Hematopoietic multipotent progenitor cell treated with erythropoietin and hydrocortisone succinate and interleukin-3 and kit ligand, for 6 days (in vitro differentiated cells): ENCODE results near the gene ARHGAP32.
"Not testable (repeated sequence)": the region's sequence is repeated elsewhere in the genome, so short reads cannot be mapped to it uniquely, and the experiment has no call there.

Experiments
- DNase-seq: peaks from one replicate; pipeline ENCODE4 v3.0.0-alpha.2; 2015

Gene ARHGAP32

DNA sequence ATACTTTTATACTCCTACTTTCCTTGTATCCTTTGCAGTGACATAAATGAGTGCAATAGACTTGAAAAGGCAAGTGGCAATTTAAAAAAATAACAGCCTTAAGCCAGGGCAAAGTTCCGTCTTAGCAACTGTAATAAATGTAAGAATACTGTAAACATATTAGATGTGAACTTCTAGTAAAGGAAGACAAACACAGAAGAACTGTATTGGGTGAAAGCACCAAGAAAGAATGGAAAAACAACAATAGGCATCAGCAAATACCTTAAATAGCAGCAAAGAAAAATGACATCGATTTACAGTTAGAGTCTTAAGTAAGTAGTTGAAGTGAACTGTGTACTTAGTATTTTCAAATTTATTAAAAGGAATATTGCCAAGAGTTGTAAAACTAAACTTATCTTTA is 174.0 kb downstream of the ARHGAP32 start:
- no peak for DNase-seq

- no peak for DNase-seq
Observed at GRCh38 chr11:129013737-129014475, 178.2 kb downstream of the ARHGAP32 start.

- DNase-seq = no peak
Observed at GRCh38 chr11:129012880-129013279, 179.2 kb downstream of the ARHGAP32 start.

DNA sequence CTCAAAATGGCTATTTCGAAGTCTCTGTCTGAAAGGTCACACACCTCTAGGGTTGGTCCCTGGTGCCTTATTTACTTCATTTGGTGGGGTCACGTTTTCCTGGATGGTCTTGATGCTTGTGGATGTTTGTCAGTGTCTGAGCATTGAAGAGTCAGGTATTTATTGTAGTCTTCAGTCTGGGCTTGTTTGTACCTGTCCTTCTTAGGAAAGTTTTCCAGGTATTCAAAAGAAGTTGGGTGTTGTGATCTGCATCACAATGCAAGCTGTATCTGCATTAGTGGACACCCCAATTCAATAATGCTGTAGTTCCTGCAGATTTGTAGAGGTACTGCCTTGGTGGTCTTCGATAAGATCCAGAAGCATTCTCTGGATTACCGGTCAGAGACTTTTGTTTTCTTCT is 186.0 kb downstream of the ARHGAP32 start:
- no peak for DNase-seq

DNA sequence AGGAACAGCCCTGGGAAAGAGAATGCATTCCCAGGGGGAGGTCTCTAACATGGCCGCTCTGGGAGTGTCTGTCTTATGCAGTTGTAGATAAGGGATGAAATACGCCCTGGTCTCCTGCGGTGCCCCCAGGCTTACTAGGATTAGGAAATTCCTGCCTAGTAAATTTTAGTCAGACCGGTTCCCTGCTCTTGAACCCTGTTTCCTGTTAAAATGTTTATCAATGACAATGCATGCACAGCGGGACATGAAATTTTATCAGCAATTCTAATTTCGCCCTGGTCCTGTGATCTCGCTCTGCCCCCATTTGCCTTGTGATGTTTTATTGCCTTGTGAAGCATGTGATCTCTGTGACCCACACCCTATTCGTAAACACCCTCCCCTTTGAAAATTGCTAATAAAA is 193.0 kb downstream of the ARHGAP32 start:
- DNase-seq = not testable (repeated sequence)

- DNase-seq = no peak
Observed at GRCh38 chr11:128988242-128988970, 203.7 kb downstream of the ARHGAP32 start.

GRCh38 chr11:128985880-128986279 is 206.2 kb downstream of the ARHGAP32 start:
- DNase-seq = no peak

- DNase-seq = no peak
Observed at GRCh38 chr11:128983023-128983422, 209.1 kb downstream of the ARHGAP32 start.

DNA sequence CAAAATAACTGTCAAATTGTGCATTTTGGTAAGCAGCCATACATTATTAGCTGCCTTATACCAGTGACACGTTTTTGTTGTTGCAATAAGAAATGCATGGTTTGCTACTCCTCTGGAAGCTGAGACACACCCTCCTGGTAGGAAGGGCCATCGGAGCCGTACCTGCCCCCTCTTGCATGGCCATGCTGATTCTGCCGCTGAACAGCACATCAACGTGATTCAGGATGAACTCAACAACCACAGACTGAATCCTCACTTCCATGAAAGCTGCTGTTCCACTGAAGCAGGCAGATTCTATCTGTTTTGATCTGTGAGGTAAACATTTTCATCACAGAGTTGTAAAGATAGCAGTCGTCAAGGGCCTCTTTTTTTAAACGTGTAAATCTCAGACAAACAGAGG is 210.9 kb downstream of the ARHGAP32 start:
- DNase-seq = no peak

GRCh38 chr11:128970598-128971190 is 221.4 kb downstream of the ARHGAP32 start:
- no peak for DNase-seq

DNA sequence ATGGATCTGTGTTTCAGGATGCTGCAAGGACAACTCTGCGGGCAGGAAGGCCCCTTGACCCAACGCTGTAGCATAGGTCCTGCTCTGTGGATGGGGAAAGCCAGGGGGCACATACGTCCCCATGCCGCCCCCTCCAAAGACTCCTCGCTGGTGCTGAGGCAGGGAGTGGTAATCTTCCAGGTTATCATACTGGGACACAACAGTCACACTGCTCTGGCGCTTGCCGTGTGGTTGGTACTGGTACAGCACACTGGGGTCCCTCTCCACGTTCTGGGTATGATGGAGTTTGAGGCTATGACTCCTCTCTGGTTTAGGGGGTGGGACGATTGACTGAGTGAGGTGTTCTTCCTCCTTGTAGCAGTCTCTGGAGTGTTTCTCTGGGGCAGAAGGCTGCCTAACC is 223.2 kb downstream of the ARHGAP32 start:
- DNase-seq = no peak

DNA sequence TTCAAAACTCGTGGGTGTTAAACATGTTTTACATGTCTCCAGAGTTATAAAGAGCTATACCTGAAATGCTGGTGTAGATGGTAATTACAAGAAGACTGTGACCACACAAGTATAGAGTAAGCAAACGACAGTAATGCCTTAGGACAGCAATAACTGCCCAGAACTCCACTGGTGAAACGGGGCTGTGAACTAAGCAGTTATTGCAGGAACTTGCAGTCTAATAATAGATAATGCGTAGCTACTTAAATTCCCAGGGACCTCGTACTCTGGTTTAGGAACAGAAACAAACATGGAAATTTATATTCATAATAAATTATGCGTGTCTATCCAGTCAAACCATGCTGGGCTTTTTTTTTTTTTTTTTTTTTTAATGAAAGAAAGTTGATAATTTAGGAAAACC is 224.5 kb downstream of the ARHGAP32 start:
- no peak for DNase-seq

DNA sequence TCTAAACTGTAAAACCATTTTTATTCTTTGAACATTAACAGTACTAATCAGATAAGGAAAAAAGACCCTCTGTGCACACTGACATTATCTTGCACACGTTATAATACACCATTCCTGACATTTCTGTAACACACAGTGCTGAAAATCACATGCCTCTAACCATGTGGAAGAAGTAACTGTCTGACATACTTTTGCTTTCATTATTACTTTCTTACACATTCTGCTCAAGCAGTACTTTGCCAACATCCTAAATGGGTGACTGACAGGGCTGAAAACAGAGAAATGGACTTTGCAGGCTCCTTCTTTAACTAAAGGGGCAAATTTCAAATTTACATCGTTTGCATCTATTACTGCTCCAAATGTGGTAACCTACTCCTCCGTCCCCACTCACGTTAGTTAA is 226.6 kb downstream of the ARHGAP32 start:
- no peak for DNase-seq

- DNase-seq = no peak
Observed at GRCh38 chr11:128964463-128964930, 227.6 kb downstream of the ARHGAP32 start.

- DNase-seq = no peak
Observed at GRCh38 chr11:128963744-128964325, 228.3 kb downstream of the ARHGAP32 start.

DNA sequence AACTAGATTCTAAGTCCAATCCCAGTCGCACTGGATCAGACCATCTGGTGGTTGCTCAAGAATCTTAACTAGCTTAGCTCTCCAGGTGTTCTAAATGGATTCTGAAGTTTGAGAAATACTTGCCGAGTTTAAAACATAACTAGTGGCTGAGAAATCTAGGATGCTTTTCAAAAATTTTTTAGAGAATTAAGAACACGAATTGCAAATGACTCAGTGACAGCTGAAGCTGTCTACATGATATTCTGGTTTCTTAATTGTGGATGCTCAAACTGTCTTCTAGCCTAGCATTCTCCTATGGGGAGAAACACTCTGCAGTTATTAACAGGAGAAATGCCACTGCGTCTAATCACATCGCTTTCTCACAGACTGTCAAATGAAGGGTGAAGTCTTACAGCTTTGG is 229.2 kb downstream of the ARHGAP32 start:
- DNase-seq = no peak

DNA sequence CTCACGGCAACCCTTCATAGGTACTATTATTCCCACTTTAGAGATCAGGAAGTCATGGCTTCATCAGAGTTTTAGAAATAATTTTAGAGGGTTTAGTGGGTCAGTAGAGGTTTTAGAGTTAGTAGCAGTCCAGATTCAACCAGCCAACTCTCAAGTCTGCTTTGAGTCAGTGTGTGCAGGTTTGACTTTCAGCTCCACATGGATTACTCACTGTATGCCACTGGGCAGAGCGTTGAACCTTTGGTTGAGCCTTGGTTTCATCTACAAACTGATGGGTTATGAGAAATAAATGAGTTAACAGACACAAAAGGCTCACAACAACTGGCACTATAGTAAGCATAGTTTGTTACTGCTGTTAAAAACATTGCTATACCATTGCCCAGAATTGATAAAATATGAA is 230.5 kb downstream of the ARHGAP32 start:
- no peak for DNase-seq

- DNase-seq = no peak
Observed at GRCh38 chr11:128957202-128957482, 235.0 kb downstream of the ARHGAP32 start.

DNA sequence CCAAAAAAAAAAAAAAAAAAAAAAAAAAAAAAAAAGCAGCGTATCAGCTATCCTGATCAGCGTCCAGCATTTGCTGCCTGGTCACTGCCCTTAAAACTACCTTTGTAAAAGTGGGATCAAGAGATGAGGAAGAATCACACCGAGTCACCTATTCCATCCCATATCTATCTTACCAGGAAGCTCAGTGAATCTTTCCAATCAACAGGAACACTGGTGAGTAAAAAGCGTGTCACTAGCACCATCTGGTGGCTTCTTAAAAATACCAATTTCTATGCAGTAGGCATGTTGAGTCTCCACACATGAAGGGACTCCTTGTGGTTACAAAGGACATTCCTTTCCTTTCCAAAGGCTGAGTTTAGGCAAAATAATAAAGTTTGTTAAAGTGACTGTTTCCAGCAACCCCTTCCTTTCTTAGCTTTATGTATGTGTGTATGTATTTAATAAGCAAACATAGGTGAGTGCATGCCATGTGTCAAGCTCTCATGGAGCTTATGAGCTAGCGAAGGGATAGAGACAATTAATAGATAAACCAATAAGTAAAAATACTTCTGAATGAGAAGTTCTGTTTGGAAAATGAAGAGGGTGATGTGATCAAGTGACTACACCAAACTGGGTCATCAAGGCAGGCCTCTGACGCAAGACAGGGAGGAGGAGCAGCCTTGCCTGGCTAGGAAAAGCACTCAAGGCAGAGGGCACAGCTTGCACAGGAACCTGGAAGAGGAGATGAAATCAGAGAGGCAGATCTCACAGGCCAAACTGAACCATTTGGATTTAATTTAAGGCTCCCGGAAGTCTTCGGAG is 235.5 kb downstream of the ARHGAP32 start:
- DNase-seq = peak; percentile 79

GRCh38 chr11:128955636-128956035 is 236.5 kb downstream of the ARHGAP32 start:
- DNase-seq = no peak

- DNase-seq = no peak
Observed at GRCh38 chr11:128953151-128953550, 239.0 kb downstream of the ARHGAP32 start.

GRCh38 chr11:128949791-128950454 is 242.2 kb downstream of the ARHGAP32 start:
- DNase-seq = no peak
